Smooth muscle cell (in vitro differentiated cells): ENCODE measurements around the gene TBL1X. TPM values are rescaled to one million over a fixed set of nuclear protein-coding genes. Genes with fewer than 3 reads are reported as not detected.

Source experiments
- DNase-seq: peaks from one replicate; lab custom pipeline; 2025; ENCODE audit not compliant: unreplicated experiment; lab: John Stamatoyannopoulos, UW
- H2AFZ ChIP-seq: fragments of 200-600 bp; sonication (generic); 2 replicates; pipeline ENCODE4 v1.6.0; 2016; ENCODE audit warnings: antibody characterized with exemption, low read depth, mild to moderate bottlenecking
- H3F3A ChIP-seq: fragments of 200-600 bp; sonication (generic); 2 replicates; pipeline ENCODE4 v1.6.0; 2017; ENCODE audit warnings: antibody characterized with exemption, low read depth
- H3K27ac ChIP-seq: fragments of 200-600 bp; sonication (generic); 2 replicates; pipeline ENCODE4 v1.5.1; 2016; ENCODE audit warnings: low read depth, mild to moderate bottlenecking
- H3K27me3 ChIP-seq: fragments of 200-600 bp; sonication (generic); 2 replicates; pipeline ENCODE4 v1.6.1; 2016; ENCODE audit warnings: low read depth, mild to moderate bottlenecking
- H3K36me3 ChIP-seq: fragments of 200-600 bp; sonication (generic); 2 replicates; pipeline ENCODE4 v1.5.1; 2016; ENCODE audit warnings: low read depth
- H3K4me1 ChIP-seq: fragments of 200-600 bp; sonication (generic); 2 replicates; pipeline ENCODE4 v1.5.1; 2016; ENCODE audit warnings: low read depth
- H3K4me2 ChIP-seq: fragments of 200-600 bp; sonication (generic); 2 replicates; pipeline ENCODE4 v1.6.0; 2016; ENCODE audit warnings: mild to moderate bottlenecking
- H3K4me3 ChIP-seq: fragments of 200-600 bp; sonication (generic); 2 replicates; pipeline ENCODE4 v1.5.1; 2016; ENCODE audit warnings: mild to moderate bottlenecking
- H3K79me2 ChIP-seq: fragments of 200-600 bp; sonication (generic); 2 replicates; pipeline ENCODE4 v1.6.0; 2016; ENCODE audit warnings: low read depth, mild to moderate bottlenecking
- H3K9ac ChIP-seq: fragments of 200-600 bp; sonication (generic); 2 replicates; pipeline ENCODE4 v1.6.0; 2016; ENCODE audit warnings: low read depth
- H3K9me3 ChIP-seq: fragments of 200-600 bp; sonication (generic); replicated peaks from 2 replicates; pipeline ENCODE4 v1.5.1; 2016; ENCODE audit warnings: low read depth
- H4K20me1 ChIP-seq: fragments of 200-600 bp; sonication (generic); 2 replicates; pipeline ENCODE4 v1.6.0; 2016; ENCODE audit warnings: low read depth
- WGBS: methylation state at CpG from one replicate; pipeline ENCODE4 v1.1.7; 2016; ENCODE audit warnings: low lambda C conversion rate; 5-methylcytosine and 5-hydroxymethylcytosine counted together
- polyA plus RNA-seq: library from polyadenylated mRNA; unstranded; fragments of >200 nt; fragmentation: Nextera tagmentation; extraction: Ambion mirVana; gene quantifications from 2 replicates; pipeline ENCODE4 v1.2.1, GENCODE V29; 2016
- total RNA-seq: library from RNA; depleted of rRNA; stranded (reverse); fragments of >200 nt; gene quantifications from 2 replicates; pipeline ENCODE4 v1.2.3, GENCODE V29; 2014
- TF ChIP-seq, protein P1 (sequence below): fragments of 200-600 bp; sonication (generic); IDR thresholded peaks from 2 replicates; pipeline ENCODE4 v1.5.1; 2017; ENCODE audit warnings: borderline replicate concordance, mild to moderate bottlenecking, antibody characterized with exemption; ENCODE audit not compliant: insufficient read depth, poor library complexity, severe bottlenecking

Gene TBL1X
- total and polyA plus RNA-seq, 2 experiments from 2014 or later: 9.0 to 9.8 TPM

DNA sequence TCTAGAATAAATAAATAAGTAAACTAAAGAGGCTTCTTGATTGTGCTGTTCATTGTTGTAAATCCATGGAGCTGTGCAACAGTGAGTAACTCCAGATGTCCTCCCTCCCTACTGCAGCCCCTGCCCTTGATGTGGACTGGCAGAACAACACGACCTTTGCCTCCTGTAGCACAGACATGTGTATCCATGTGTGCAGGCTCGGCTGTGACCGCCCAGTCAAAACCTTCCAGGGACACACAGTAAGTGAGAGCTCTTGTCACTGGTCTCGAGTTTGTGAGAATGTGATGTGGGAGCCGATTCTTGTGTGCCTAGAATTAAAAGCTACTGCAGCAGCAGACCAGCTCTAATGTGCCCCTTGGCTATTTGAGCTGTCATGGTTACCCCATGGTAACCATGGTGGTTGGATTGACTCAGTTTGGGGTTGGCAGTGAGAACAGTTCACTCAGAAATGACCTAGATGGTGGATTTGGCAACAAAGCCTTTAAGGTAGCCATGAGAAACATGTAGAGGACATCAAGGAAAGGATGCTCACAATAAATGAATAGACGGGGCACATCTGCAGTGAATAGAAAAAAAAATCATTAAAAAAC lies 240.1 kb downstream of the TBL1X start:
- no peaks in the 10 kb centered on the region for H3F3A ChIP-seq
- no peak overlapping the region for H3K27ac ChIP-seq
- no peaks in the 10 kb centered on the region for H3K36me3 ChIP-seq
- no peak overlapping the region for H3K9ac ChIP-seq
- no peaks in the 10 kb centered on the region for H3K4me1 ChIP-seq
- no peak overlapping the region for H2AFZ ChIP-seq
- H3K79me2 ChIP-seq: no peaks in the 10 kb centered on the region
- no peak overlapping the region for H3K4me3 ChIP-seq
- TF ChIP-seq, protein P1, sequence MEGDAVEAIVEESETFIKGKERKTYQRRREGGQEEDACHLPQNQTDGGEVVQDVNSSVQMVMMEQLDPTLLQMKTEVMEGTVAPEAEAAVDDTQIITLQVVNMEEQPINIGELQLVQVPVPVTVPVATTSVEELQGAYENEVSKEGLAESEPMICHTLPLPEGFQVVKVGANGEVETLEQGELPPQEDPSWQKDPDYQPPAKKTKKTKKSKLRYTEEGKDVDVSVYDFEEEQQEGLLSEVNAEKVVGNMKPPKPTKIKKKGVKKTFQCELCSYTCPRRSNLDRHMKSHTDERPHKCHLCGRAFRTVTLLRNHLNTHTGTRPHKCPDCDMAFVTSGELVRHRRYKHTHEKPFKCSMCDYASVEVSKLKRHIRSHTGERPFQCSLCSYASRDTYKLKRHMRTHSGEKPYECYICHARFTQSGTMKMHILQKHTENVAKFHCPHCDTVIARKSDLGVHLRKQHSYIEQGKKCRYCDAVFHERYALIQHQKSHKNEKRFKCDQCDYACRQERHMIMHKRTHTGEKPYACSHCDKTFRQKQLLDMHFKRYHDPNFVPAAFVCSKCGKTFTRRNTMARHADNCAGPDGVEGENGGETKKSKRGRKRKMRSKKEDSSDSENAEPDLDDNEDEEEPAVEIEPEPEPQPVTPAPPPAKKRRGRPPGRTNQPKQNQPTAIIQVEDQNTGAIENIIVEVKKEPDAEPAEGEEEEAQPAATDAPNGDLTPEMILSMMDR: no peak
- DNase-seq: no peak
- peaks cover 4% of the 10 kb centered on the region for H3K9me3 ChIP-seq
- WGBS: 75% methylated on average over 6 of the region's 6 CpGs
- H3K4me2 ChIP-seq: no peak overlapping the region
- H4K20me1 ChIP-seq: no peaks in the 10 kb centered on the region
- no peaks in the 10 kb centered on the region for H3K27me3 ChIP-seq

DNA sequence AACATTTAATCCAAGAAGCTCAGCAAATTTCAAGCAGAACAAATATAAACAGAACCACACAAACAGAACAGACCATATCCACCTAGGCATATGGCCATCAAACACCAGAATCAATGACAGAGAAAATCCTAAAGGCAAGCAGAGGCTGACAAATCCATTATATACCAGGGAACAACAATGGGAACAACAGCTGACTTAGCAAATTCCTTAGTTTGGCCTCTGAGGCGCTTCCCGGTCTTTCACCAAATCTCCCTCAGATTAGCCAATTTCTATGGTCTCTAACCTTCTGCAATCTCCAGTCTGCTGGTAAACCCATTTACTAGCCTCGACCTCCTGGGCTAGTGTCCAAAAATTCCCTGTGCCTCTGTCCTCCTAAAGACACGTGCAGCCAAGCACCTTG lies 241.6 kb downstream of the TBL1X start:
- Histone ChIP-seq H3K9ac (no peak overlapping the region), H3K27ac (no peak overlapping the region), H3F3A (no peaks in the 10 kb centered on the region), H3K79me2 (no peaks in the 10 kb centered on the region), H3K27me3 (no peaks in the 10 kb centered on the region), H3K9me3 (peaks cover 4% of the 10 kb centered on the region), H3K4me2 (no peak overlapping the region), H3K4me1 (no peaks in the 10 kb centered on the region), H3K36me3 (no peaks in the 10 kb centered on the region), H4K20me1 (no peaks in the 10 kb centered on the region), H2AFZ (no peak overlapping the region), H3K4me3 (no peak overlapping the region)
- WGBS: 63% methylated on average over 4 of the region's 4 CpGs
- no peak for DNase-seq
- TF ChIP-seq, protein P1: no peak

DNA sequence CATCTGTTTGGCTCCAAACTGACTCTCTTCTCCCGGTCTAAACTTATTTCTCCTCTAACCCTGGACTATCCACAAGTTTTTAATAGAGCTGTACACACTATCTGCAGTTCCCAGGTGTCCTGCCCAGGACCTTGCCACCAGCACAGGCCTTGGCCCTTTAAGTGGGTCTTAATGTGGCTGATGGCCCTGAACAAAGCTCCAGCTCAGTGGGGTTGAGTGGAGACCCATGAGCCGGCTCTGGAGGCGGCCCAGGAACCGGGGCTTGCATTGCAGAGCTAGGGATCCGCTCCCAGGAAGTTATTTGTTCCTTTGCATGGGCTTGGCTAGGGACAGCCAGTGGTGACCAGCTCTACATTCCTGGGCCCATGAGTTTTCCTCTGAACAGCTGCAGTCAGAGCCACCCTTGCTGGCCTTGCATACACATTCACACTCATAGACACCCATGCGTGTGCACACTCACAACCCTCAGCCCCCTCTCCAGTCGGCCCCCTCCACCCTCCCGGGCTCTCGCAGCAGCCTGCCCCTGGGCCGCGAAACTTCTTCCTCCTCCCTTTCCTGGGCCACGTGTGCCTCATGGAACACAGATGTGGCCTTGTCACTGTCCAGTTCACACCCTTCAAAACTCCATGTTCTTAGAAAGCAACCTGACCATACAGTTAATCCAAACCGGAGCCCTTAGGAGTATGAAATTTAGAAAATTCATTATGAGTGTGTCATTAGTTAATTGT lies 242.6 kb downstream of the TBL1X start:
- H3K36me3 ChIP-seq: no peaks in the 10 kb centered on the region
- H3K9me3 ChIP-seq: peaks cover 4% of the 10 kb centered on the region
- H3F3A ChIP-seq: no peaks in the 10 kb centered on the region
- H4K20me1 ChIP-seq: no peaks in the 10 kb centered on the region
- no peaks in the 10 kb centered on the region for H3K4me1 ChIP-seq
- DNase-seq: no peak
- no peaks in the 10 kb centered on the region for H3K79me2 ChIP-seq
- no peak overlapping the region for H2AFZ ChIP-seq
- H3K9ac ChIP-seq: no peak overlapping the region
- TF ChIP-seq, protein P1: no peak
- no peak overlapping the region for H3K4me3 ChIP-seq
- H3K4me2 ChIP-seq: no peak overlapping the region
- H3K27me3 ChIP-seq: no peaks in the 10 kb centered on the region
- 82% methylated on average over 13 of the region's 13 CpGs for WGBS
- no peak overlapping the region for H3K27ac ChIP-seq
